Measurements from ENCODE around the gene EDN3.
"Not testable (repeated sequence)": the region's sequence is repeated elsewhere in the genome, so short reads cannot be mapped to it uniquely, and the experiment has no call there.

Gene EDN3

DNA sequence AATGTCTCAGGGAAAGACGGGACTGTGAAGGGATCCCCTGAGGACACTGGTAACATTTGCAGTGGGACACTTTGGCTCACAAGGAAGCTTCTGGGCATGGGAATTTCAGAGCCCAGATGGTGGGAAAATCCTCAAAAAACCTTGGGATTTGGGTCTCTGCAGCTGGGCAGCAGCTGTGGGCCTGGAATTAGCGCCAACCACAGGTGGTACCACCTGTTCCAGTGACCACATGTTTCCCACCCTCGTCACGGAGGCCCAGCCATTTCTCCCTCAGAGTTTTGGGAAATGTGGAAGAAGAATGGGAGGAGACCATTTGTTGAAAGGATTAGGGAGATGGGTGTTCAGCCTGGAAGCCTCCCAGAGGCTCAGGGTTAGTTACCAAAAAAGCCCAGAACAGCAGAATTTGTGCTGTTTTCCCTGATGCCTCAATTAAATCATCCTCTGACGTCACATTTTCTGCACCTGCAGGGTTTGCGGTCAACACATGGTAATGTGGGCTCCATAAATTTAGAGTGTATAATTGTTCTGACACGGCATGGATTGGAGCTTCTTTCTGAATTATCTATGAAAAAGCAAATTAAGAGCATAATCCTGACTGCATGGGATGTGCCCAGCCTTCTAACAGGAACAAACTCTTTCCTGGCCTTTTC is 34.4 kb downstream of the EDN3 start:
- TF ChIP-seq, protein P1, sequence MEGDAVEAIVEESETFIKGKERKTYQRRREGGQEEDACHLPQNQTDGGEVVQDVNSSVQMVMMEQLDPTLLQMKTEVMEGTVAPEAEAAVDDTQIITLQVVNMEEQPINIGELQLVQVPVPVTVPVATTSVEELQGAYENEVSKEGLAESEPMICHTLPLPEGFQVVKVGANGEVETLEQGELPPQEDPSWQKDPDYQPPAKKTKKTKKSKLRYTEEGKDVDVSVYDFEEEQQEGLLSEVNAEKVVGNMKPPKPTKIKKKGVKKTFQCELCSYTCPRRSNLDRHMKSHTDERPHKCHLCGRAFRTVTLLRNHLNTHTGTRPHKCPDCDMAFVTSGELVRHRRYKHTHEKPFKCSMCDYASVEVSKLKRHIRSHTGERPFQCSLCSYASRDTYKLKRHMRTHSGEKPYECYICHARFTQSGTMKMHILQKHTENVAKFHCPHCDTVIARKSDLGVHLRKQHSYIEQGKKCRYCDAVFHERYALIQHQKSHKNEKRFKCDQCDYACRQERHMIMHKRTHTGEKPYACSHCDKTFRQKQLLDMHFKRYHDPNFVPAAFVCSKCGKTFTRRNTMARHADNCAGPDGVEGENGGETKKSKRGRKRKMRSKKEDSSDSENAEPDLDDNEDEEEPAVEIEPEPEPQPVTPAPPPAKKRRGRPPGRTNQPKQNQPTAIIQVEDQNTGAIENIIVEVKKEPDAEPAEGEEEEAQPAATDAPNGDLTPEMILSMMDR (IDR thresholded peaks at IDR 0.05; ENCODE audit: borderline replicate concordance, insufficient read depth, low read depth, low read length): no peak
- H3K4me3 ChIP-seq (ENCODE audit: low read depth, low read length): no peak overlapping the region

DNA sequence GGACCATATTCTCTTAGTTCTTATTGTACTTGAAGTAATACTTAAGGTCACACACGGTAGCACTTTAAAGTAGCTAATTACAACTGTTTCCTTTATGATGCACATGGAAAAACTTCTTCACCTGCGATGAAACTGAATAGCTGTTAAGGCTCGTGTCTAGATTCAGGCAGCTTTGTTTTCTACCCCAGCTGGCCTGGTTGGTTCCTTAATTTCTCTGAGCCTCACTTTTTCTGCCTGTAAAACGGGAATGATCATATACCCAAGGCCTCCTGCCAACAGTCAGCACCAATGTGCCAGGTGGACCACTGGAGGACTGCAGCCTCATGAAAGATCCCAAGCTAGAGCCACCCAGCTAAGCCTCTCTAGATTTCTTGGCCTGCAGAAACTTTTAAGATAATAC is 35.0 kb downstream of the EDN3 start:
- no peak overlapping the region for H3K4me3 ChIP-seq (ENCODE audit: low read depth, low read length)
- TF ChIP-seq, protein P1 (IDR thresholded peaks at IDR 0.05; ENCODE audit: borderline replicate concordance, insufficient read depth, low read depth, low read length): no peak

DNA sequence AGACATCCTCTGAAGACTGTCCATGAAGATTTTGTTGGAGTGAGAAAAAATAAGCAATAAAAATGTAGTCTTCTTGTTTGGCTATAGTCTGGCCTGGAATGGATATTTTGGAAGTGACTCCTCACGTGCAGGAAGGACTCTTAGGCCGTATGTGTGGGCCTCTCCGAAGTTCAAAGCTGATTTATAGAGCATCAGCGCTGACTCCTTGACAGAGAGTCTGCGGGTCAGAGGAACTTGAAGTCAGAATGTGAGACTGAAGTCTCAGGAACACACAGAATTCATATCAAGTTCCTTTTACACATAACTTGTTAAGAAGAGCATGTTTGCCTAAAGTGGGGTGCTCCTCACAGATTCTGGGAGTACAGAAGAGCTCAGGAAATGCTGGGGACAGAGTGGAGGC is 36.1 kb downstream of the EDN3 start:
- TF ChIP-seq, protein P1 (IDR thresholded peaks at IDR 0.05; ENCODE audit: borderline replicate concordance, insufficient read depth, low read depth, low read length): no peak
- no peak overlapping the region for H3K4me3 ChIP-seq (ENCODE audit: low read depth, low read length)

DNA sequence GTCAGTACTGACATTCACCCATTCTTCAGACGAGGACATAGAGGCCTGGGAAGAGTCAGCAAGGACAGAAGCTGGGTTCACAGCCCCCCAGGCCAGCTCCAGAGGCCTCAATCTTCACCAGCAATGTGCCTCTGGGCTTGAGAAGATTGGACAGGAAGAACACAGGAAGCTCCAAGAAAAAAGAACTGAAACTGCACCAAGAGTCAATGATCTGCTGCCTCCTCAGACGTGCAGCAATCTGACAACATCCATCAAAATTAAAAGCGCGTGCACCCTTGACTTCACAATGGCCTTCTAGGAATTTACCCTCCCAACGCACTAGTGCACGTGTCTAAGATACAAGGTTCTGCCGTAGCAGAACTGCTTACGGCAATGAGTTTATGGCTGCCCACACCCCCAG is 38.0 kb downstream of the EDN3 start:
- not testable (repeated sequence) for H3K4me3 ChIP-seq (ENCODE audit: low read depth, low read length)

DNA sequence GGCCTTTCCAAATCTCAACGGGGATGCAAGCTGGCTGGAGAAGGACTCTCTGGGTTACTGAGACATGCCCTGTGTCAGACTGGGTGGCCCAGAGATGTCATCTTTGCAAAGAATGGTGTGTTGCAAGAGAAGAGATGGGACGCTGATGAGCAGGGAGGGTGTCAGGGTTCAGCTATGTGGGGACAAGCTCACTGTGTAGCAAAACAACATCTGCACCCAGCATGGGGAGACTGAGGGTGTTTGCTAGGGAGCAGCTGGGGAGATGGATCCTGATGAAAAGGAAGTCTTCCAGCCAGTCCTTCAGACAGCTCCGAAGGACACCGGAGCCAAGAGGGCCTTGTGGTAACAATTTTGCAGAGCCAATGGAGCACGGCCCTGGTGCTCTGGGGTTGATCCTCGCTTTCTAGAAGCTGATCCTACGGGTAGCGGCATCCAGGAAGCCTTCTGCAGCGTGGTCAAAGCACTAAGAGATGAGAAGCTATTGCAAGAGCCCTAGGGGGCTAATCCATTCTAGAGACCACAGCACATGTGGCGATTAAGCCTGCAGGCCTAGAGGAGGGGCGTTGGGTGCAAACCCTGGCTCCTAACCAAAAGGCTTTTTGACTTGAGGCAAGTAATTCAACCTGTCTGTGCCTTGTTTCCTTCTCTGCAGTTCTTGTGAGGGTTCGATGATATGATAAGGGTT is 39.9 kb downstream of the EDN3 start:
- TF ChIP-seq, protein P1 (IDR thresholded peaks at IDR 0.05; ENCODE audit: borderline replicate concordance, insufficient read depth, low read depth, low read length): no peak
- H3K4me3 ChIP-seq (ENCODE audit: low read depth, low read length): no peak overlapping the region

DNA sequence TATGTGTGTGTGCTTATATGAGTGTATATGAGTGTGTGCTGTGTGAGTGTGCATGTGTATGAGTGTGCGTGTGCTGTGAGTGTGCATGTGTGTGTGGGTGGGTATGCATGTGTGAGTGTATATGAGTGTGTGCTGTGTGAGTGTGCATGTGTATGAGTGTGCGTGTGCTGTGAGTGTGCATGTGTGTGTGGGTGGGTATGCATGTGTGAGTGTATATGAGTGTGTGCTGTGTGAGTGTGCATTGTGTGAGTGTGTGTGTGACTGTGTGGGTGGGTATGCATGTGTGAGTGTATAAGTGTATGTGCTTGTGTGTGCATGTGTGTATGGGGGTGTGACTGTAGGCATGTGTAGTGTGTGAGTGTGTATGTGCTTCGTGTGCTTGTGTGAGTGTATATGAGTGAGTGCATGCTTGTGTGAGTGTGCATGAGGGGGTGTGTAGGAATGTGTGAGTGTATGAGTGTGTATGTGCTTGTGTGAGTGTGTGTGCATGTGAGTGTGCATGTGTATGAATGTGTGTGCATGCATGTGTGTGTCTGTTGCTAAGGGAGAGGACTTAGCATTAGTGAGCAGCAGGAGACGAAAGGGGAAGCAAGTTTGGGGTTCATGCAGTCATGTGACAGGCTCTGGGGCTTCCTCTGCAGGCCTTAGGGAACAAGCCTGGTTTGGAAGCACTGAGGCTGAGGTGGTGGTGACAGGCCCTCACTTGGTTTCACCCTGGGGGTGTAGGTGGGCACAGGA is 41.0 kb downstream of the EDN3 start:
- not testable (repeated sequence) for H3K4me3 ChIP-seq (ENCODE audit: low read depth, low read length)

DNA sequence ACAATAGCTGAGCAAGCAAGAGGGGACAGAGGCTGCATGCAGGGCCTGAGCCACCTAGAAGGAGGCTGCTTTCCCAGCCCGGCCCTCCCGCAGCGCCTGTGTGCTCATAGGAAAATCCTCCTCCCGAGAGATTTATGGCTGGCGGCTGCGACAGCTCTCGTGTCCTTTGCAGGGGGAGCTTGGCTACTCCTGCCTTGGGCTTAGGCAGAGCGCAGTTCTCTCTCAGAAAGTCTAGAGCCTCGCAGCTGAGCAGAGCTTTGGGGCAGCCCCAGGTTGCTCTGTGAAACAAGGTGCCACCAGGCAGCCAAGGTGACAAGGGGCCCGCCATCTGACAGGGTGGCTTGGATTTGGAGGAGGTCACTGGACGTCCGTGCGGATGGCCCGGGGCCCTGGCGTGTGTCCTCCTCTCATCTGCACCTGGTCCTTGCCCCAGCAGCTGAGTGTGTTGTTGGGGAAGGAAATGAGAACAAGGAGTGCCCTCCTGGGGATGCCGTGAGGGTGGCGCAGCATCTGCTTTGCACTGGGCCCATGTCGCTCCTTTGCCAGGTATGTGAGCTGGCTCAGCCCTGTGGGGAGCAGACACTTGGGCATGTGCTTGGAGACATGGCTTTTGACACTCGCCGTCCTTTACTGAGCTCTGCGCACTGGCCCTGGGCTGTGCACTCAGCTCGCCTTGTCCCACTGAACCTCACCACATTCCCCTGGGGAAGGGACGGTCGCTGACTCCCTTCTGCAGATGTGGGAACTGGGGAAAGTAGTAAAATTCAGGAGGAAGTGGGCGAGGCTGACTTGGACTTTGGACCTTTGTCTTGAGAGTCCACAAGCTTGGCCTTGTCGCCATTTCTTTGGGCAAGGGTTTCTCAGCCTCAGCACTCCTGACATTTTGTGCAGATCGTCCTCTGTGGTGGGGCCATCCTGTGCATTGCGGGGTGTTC is 41.9 kb downstream of the EDN3 start:
- no peak overlapping the region for H3K4me3 ChIP-seq (ENCODE audit: low read depth, low read length)
- TF ChIP-seq, protein P1 (IDR thresholded peaks at IDR 0.05; ENCODE audit: borderline replicate concordance, insufficient read depth, low read depth, low read length): no peak

All from GM12875 (cell line).